GM19240 (cell line): ENCODE results near the gene CPPED1.

Experiments used
- DNase-seq: peaks from one replicate; pipeline ENCODE4 v3.0.0; 2011; ENCODE audit warnings: low spot score; ENCODE audit not compliant: insufficient read length

The CPPED1 gene

DNA sequence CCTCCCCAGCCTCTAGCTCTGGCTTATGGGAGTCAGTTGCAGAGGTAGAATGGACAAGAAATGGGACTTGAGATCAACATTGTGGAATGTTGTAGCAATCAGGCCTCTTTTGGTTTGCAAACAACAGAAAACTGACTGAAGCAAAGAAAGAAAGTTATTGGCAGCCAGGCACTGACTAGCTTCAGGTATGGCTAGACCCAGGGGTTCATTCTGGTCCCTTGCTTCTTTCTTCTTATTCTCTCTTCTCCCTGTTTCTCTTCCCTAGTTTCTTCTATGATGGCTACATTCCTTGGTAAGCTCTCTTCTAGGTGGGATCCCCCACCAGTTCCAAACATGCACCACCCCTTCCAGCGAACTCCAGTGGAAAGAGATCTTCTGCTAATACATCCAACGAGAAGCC lies 154.3 kb downstream of the CPPED1 start:
- DNase-seq = no peak

DNA sequence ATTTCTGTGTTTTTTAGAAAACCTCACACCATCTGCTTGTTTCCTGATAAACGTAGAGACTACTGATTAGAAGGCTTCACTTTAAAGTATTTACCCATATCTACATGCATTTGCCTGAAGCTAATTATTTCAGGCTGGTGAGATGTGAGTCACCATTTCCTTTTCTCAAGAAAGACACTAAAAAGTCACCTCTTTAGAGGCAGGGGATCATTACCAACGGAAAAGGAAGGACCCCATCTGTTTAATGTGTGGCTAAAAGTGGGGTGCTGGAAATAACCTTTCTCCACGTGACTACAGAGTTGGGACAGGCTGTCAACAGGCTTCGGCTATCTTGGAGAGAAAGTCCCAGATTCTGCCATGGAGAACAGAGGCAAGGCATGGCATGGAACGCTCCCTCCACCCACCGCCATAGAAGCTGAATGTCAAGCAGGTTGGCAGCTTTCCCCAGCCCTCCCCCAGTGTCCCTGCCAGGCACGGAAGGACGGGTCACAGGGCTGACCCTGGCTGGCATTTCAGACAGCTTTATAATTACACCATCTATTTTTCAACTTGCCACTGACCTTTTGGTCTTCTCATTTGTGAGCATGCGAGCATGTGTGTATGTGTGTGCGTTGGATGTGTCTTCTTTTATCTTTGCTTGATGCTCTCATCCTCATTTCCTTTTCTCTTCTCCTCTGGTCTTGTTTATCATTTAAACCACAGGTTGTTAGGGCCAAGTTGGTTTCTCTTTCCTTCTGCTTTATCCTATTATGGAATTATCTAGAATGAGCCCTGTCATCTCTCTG lies 157.0 kb downstream of the CPPED1 start:
- no peak for DNase-seq

DNA sequence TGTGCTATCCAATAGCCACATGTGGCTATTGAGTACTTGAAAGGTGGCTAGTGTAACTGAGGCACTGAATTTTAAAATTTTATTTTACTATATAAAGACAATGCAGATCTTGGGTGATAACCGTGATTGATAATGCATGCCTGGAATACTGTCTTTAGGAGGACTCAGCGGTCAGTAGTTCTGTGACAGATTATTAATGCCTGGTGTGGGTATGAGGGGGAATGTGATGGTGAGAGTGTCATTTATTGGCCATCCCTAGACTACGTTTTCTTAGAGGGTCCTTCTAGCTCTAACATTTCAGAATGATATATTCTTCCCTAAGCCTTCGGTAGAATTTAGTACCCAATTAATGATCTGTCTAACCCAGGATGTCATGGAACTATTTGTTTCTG lies 157.6 kb downstream of the CPPED1 start:
- no peak for DNase-seq

DNA sequence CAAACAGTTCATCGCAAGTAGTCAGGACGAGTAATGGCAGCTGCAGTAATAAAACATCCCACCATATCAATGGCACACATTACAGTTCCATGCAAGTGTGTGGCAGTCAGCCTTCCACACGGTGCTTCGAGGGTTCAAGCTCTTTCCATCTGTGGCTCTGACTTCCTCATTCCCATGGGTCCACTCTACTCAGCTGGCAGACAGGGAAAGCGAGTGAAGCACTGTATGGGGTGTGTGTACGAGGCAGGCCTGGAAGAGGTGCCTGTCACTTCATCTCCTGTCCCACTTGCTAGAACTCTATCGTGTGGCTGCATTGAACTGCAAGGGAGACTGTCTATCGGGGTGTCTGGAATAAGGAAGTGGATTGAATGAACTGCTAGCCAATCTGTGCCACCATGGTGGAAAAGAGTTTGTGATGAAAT lies 160.6 kb downstream of the CPPED1 start:
- DNase-seq = no peak

DNA sequence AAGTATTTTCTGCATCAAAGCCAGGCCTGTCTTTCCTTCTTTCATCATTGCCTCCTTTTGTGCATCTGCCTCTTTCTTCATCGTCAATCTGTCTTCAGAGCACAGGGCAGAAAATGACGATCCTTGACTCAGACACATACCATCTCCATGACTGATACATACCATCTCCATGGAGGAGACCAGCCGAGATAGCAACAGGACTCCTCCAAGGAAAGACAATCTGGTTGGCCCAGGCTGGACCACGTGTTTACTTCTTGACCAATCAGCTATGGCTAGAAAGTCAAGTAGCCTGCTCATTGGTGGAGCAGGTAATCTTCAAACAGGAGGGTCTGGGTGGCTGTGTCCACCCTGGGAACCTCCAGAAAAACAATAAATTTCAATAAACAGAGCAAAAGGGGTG lies 164.6 kb downstream of the CPPED1 start:
- no peak for DNase-seq

DNA sequence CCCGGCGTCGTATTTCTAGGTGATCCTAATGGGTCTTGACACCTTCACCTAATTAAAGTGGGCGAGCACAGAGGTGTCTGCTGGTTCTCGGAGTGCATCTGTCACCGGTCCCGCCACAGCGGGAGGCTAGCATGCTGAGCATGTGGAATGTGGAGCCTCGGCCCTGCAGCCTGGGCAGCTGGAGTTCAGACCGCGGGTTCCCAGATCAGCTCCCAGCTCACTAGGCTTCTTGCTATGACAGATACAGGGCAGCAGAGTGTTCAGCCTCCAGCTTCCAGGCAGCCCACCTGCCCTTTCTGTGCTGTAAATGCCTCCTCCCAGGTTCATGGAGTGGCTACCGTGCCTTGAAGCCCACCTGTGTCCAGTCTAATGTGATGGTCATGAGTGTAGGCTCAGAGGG lies 166.7 kb downstream of the CPPED1 start:
- DNase-seq = no peak

DNA sequence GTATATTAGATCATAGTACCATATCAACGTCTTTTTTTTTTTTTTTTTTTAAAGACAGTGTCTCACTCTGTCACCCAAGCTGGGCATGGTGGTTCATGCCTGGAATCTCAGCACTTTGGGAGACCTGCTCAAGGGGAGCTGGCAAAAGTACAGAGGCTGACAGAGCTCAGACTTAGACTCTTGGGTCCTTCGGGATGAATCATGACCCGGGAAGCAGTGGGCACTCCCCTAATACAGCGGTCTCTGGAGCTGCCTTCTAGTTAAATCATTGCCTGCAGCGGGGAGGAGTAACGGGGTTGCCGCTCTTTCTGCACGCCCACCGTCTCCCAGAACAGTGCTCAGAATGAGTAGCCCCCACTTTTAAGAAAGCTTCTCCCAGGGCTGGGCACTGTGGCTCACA lies 174.4 kb downstream of the CPPED1 start:
- no peak for DNase-seq

DNA sequence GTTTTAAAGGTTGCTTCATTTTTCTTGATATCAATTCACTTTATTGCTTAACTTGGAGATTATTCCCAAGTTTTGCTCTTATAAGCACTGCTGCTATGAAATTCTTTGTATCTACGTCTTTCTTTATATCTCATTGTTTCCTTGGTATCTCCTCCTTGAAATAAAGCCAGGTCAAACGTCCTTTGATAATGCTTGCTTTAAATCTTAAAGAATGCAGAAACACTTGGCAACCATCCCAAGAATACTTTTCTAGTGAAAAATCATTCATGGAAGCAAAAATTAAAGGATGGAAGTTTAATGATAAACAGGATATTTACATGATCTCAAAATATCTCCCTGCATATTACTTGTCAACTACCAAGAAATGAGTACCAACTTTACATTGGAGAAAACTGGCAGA lies 175.2 kb downstream of the CPPED1 start:
- DNase-seq = no peak

DNA sequence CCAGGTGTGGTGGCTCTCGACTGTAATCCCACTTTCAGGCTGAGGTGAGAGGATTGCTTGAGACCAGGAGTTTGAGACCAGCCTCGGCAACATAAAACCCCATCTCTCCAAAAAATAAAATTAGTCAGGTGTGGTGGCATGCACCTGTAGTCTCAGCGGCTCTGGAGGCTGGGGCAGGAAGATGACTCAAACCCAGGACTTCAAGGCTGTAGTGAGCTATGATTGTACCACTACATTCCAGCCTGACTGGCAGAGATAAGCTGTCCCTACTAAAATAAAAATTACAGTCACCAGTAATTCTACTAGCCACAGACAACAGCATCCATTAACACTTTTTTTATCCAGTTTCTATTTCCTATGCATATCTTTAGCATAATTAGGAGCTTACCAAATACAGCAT lies 176.3 kb downstream of the CPPED1 start:
- no peak for DNase-seq

DNA sequence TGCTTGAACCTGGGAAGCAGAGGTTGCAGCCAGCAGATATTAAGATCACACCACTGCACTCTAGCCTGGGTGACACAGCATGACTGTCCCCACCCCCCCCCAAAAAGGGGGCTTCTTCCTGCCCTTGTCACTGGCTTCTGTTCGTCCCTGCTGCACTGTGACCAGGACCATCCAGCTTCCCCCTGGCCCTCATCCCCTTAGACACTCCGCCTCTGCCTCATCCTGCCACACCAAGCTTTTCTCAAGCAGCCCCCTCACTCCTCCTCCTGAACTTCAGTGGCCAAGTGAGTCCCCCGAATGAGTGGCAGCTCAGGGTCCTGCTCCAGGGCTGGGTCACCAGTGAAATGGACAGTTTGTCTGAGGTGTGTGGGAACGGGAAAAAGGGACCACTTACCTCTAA lies 177.3 kb downstream of the CPPED1 start:
- no peak for DNase-seq

DNA sequence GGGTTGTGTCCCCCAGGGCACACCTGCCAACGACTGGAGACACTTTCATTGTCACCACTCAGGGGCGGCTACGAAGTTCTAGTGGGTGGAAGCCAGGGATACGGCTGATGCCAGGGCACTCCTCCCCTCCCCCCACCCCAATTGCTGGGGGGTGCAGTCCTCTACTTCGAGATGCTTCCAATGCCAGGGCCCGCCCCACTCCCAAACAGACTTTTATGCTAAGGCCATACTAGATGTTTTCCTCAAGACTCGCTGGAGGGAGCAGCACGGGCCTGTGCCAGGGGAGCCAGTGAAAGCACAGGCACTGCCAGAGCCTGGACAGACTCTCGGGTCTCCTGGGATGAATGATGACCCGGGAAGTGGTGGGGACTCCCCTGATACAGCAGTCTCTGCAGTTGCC lies 178.0 kb downstream of the CPPED1 start:
- no peak for DNase-seq

DNA sequence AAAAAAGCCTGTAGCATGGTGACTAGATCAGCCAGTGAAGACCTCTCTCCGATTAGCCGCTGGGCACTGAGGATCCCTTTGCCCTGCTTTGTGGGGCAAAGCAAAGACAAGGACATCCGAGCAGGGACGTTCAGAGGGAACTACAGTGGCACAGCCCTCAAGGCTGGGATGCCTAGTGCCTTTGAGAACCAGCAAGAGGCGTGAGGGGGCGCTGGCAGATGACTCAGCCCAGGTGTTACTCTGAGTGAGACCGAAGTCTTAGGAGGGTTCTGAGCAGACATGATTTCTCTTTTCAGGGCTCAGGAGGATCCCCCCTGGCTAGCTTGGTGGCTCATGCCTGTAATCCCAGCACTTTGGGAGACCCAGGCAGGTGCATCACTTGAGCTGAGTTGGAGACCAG lies 178.6 kb downstream of the CPPED1 start:
- no peak for DNase-seq

DNA sequence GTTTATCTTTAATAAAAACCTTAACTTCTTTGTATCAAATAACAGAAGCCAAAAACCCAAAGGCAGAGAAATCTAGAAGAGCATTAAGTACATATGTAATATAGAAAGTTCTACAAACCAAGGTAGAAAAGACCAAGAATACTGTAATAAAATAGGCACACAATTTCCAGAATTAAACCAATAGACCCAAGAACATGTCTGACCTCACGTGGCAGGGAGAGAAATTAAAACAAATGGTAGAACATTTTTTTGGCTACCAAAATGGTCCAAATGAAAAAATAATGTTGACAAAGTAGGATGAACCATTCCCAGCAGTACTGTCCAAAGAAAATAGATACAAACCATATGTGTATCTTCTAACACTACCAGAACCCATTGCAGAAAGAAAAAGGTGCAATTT lies 183.5 kb downstream of the CPPED1 start:
- DNase-seq = no peak

DNA sequence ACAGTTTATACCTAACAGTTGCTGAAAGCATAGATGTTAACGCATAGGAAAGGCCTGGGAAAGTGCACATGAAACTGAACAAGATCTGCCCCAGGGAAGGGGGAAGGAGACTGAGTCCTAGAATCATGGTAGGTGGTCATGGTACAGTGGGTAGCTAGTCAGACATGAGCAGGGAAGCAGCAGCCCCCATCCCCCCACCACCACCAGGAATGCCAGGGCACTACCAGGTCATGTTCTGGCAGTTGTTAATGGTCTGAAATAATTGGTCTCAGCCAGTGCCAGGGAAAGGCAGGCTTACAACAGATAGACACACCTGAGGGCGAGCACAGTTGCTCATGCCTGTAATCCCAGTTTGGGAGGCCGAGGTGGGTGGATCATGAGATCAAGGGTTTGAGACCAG lies 185.2 kb downstream of the CPPED1 start:
- DNase-seq = no peak

DNA sequence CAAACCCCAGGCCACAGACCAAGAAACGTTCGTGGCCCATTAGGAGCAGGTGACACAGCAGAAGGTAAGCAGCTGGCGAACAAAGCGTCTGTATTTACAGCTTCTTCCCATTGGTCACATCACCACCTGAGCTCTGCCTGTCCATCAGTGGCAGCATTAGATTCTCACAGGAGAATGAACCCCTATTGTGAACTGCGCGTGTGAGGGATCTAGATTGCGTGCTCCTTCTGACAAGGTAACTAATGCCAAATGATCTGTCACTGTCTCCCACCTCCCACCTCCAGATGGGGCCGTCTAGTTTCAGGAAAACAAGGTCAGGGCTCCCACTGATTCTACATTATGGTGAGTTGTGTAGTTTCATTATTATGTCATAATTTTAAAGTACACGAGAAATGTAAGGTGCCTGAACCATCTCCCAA lies 186.3 kb downstream of the CPPED1 start:
- no peak for DNase-seq

DNA sequence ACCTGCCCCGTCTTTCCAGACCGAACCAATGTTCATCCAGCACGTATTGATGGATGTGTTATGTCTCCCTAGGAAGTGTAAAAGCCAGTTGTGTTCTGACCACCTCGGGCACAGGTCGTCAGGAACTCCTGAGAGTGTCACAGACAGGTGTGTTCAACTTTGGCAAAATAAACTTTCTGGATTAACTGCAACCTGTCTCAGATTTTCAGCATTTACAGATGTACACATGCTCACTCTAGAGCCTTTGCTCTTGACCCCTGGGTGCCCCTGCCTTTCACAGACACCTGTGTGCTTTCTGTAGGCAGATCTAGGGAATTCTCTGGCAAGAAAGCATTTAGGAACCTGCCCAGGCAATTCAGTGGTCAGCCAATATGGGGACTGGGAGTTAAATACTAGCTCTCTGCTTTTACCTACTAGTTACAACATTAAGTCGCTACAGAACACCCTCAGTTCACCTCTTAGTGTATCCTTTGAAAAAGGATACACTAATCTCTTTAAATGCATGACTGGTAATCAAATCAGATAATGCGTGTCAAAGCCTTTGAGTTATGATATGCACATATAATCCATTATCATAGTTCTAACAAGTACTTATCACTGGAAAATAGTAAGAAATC lies 188.9 kb downstream of the CPPED1 start:
- DNase-seq = no peak

DNA sequence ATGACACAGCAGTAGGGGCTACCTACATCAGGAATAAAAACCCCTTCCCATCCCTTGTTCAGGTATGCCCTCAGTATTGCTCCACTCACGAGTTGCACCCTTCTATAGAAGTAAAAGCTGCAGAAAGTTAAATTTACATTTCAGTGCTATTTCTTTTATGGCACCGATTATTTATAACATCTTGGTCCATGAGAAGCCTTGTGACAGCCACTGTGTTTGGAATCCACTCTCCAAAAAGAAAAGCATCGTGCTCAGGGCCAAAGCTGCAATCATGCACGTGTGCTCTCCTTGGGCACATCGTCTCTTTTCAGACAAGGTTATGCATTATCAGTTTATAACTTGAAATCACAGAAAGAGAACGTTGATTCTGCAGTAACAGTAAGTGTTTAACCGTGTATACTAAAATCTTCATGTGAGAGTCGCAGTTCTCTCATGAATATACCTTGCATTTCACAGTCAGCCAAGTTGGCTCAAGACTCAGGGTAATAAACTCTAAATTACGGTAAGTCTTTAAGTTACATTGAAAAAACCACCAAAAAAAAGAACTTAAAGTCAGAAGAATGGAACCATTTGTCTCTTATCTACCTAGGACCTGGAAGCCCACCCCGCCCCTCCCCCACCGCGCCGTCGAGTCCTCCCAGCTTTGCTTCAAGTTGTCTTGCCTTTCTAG lies 189.6 kb downstream of the CPPED1 start:
- DNase-seq = no peak

DNA sequence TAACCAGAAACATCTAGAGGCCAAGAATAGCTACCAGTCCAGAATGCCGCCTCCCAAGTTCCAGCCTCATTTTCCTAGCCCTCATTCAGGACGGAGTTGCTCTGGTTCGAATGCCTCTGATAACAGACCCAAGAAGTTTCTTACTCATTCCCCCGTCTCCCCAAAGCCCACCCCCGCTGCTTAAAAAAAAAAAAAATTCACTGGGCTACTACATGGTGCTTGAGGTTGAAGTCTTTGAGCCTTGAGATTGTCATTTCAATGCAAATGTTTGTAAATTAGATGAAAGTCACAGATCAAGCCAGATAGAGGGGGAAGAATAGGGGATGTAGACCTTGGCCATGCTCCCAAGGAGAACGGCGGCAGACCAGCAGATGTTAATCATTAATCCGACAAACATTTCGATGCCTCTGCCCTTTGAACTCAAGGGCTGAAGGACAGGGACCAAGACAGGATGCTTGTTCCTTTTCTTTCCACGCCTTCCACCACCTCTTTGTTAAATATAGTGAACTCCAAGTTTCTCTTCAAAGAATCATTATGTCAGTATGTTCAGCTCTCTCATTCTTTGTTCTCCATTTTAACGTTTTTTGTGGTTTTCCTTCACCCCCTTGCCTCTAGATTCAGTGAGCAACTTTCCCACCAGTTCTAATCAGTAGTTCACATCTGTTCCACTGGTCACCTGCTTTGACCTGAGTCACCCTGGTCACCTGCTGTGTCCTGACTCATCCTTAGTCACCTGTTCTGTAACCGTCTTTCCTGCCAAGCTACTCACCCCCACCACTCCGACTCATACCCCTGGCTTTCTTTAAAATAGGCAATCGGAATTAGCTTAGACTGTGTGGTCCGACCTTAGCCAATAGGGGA lies 190.3 kb downstream of the CPPED1 start:
- no peak for DNase-seq

DNA sequence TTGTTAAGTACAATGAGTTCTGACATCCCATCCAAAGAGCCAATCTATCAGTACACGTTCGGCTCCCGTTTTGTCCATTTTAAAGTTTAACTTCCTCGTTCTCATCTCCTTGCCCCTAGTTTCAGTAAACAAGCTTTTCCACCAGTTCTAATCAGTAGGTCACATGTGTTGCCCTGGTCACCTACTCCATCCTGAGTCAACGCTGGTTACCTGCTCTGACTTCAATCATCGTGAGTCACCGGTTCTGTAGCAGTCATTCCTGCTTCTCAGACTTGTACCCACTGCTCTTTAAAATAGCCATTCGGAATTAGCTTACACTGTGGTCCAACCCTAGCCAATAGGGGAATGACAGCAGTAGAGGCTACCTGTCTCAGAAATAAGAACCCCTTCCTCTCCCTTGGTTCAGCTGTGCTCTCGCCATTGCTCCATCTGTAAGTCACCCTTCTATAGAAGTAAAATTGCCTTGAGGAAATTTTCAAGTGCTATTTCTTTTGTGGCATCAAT lies 191.0 kb downstream of the CPPED1 start:
- DNase-seq = no peak

DNA sequence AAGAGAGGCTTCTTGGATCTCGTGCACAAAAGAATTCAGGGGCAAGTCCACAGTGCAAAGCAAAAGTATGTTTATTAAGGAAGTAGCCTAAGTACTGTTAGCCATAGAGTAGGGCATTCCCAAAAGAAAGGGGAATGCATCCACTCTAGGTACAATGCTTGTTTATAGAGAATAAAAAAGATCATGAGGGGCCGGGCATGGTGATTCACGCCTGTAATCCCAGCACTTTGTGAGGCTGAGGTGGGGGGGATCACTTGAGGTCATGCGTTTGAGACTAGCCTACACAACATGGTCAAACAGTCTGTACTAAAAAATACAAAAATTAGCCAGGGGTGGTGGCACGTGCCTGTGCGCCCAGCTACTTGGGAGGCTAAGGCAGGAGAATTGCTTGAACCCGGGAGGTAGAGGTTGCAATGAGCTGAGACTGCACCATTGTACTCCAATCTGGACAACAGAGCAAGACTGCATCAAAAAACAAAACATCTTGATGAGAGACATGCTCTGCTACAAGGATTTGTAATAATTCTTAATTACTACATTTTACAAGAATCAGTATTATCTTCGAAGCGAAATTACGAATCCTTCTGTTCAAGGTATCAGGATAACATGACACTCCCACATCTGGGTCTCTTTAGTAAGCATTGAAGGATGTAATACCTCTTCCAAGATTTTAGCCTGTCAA lies 191.6 kb downstream of the CPPED1 start:
- no peak for DNase-seq

DNA sequence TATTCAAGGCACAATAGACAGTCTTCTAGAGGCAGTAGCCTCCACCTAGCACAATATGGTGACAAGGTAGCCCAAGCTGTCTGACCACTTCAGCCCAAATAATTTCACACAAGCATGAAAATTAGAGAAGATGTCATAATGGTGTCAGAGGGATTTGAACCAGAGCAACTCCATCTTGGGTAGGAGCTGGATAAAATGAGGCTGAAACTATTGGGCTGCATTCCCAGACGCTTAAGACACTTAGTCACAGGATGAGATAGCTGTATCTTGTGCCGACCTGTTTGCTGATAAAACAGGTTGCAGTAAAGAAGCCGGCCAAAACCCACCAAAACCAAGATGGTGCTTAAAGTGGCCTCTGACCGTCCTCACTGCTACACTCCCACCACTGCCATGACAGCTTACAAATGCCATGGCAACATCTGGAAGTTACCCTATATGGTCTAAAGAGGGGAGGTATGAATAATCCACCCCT lies 192.6 kb downstream of the CPPED1 start:
- no peak for DNase-seq
